HG02938 (cell line): ENCODE measurements around the gene DCLK1.
A peak's percentile ranks its signal among the peaks of the same experiment; 100 is the strongest.

Source experiments
- ATAC-seq: cut with Tn5 transposase; IDR thresholded peaks from one replicate; pipeline ENCODE4 v1.9.1; 2021; ENCODE audit warnings: mild to moderate bottlenecking, moderate library complexity; ENCODE audit not compliant: unreplicated experiment

Gene DCLK1

DNA sequence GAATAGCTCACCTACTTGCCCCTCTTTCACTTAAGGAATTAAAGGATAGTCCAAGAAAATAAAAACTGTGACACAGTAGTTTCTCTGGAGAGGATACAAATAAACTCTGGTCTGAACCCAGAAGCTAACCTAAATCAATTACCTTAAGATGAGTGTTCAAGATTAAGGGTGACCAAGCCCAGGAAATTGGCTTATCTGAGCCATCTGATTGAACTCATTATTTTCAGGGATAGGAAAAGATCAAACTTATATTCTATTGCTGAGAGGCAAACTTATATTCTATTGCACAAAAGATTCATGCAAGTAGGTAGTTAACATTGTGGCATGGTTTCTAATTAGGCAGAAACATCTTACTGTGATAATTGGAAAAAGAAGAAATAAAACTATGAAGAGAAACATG lies 175.1 kb downstream of the DCLK1 start:
- no peak for ATAC-seq

DNA sequence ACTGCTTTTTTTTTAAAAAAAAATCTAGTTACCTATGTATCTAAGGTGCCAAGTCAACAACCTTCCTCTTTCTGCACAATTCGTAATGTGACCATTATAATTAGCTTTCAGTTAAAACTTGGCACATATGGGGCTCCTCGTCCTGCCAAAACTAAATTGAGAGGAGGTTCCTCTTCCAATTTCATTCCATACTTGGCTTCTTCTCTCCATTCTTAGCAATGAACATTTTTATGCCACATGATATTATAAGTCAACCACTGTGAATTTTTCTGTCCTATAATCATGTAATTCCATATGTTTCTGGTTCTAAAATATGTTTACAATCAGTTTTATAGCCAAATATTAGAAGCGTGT lies 177.0 kb downstream of the DCLK1 start:
- no peak for ATAC-seq

DNA sequence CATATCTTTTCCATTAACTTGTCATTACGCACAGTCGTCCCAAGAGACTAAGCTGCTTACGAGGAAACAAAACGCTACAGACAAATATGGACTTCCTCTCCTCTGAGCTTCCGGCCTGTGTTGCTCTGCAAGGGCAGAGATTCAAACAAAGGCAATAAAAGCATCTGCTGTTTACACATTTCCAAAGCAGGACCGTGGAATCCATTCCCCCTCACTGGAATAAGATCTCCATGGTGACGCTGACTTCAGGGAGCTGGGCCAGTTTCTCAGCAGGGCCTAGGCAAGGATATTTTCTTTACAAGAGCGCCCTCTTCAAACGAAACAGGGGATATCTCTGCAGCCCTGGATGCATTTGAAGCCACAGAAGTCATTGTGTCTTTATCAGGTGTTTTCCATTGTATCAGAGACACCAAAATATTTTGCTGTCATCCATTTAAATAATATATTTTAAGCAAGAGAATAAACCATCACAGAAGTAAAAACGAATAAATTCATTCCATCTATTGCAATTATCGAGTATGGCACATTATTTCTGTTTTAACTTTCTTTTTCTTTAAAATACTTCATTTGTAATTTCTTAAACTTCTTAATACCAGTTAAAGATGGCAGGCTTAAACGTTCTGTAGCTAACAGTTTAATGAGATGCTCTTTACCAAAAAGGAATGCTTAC lies 177.5 kb downstream of the DCLK1 start:
- no peak for ATAC-seq

DNA sequence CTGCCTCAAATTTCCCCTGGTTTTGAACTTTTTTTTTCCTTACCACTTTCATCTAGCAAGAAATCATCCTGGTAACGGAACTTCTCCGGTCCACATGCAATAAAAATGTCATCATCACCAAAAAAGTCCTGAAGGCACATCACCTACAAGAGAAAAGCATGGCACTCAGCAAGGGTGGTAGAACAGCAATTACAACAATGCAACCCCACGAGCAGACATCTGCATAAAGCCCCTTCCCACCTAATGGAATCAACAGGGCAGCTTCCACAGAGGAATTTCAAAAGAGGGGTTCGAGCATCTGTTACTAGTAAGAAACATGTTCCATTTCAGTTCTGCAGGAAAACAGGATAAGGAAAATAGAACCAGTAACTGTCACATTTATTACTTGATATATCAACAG lies 183.9 kb downstream of the DCLK1 start:
- no peak for ATAC-seq

DNA sequence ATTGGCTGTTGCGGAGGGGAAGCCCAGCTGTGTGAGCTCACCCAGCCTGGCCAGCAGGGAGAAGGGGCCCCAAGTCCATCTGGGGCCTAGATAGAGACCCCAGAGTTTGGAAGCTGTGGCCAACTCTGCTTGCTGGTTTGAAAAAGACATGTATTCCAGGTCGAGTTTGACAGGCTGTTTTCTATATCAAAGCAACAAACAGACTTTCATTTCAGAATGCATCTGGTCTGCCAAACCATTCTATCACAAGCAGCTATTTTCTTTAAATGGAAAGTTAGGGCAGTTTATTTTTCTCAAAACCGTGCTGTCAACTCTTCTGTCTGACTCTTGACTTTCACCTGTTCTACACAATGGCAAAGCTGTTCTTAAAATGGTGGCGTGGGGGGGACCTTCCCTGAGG lies 185.8 kb downstream of the DCLK1 start:
- no peak for ATAC-seq

DNA sequence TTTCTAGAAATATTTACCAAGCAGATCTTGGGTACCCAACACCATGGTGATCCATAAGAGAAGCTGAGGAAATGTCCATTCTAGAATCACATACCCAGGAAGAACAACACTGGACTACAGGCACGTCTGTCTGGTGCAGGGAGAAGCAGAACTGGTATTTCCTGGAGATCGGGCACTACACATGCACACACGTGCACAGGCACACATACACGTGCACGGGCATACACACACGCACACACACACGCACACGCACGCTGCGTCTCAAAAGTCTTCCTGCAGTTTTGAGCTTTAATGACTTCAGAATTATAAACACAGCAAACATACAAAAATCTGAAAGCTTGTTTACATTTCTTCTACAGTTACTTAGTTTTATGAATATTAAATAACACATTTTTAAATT lies 189.8 kb downstream of the DCLK1 start:
- ATAC-seq = no peak

DNA sequence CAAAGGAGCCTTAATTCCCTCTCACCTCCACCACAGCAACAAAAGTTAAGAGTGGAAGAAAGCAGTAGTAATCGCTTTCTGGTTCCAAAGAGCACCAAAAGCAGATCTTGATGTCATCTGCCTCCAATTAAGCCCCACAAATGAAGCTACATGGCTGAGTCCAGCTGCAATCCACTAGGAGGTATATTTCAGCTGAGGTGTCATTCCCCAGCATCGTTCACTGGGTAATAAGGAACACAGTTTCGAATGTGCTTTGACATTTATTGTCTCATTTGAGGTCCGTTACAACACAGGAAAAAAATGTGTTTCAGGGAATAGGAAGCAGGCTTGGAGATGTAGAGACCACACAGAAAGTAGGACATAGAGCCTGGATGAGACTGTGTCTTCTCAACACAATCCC lies 190.4 kb downstream of the DCLK1 start:
- no peak for ATAC-seq

DNA sequence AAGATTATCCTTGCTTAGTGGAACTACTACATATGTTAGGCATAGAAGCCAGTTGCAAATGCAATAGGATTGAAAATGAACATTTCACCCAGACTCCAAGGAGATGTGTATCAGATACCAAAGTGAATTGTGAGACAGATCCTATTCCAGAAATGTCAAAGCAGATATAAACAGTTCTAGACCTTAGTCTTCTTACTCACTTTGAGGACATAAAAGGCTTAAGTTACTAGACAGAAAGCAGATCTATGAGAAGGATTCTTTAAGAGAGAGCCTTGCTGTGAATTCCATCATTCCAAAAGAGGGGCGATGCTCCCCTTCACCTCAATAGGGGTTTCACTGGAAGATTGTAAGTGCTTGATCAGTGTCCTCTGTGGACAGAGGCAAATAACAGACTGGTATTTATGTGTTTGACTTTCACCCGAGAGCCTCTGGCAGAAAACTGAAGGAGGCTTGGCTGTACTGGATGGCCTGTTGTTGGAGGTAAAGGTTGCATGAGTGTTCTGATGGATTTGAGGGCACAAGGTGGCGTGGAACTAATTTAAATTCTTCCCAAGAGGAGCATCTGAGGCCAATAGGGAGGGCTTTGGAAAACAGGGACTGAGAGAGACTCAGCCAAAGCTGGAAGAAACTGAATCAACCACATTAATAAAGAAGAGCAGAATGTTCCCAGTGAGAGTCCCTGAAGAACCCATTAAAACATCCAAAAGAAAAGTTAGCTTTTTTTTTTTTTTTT lies 194.8 kb downstream of the DCLK1 start:
- ATAC-seq = no peak

DNA sequence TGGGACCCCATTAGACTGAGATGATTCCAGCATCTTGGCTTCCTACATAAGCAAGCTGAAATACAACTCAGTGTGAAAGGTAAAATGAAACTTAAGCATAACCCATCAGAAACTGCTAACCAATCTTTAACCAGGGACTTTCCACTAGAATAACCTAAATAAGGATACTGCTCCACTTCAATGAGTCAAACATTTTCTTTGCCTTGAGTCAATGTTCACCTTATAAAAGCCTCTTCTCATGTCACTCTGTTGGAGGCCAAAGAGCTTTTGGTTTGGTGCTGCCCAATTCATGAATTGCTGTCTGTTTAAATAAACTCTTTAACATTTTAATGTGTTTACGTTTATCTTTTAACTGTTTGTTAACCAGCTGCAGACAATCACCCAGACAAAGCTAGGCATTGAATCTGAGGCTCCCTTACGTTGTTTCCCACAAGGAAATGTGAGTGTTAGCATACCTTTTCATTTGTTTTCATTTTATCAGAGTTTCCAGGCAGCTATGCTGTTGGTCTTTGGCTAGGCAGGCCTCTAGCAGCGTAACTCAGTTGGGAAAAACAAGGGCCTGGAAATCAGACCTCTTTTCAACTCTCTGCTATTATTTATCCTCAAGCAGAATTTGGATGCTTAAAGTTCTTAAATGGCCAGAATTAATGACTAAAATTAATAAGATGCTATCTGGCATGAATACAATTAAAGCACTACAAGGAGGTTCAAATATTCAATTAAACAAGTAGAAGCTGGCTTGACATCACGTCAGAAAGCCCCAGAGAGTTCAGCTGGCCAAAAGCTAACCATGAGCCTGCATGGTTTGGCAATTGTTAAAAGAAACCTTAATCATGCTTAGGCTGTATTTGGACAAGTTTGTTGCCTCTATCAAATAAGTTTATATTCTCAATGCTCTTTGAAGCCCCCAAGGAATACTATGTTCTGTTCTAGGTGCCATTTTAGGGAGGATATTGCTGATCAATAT lies 200.2 kb downstream of the DCLK1 start:
- ATAC-seq = peak; percentile 75

DNA sequence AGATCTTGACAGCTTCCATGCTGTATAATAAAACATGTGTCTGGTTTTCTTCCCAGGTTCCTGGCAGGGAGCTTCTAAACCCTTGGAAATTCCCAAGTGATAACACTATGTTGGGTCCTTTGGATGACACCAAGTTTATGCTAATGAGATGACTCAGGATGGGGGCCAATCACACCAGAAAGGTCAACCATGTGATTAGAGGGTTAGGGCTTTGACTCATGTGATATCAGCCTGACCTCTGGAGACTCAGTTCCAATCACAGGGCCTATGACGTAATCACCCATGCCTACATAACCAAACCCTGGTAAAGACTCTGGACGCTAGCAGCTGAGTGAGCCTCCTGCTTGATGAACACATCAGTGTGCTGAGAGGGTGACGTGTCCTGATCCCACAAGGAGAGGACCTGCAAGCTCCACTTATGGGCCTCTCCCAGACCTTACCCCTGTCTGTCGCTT lies 203.6 kb downstream of the DCLK1 start:
- no peak for ATAC-seq

DNA sequence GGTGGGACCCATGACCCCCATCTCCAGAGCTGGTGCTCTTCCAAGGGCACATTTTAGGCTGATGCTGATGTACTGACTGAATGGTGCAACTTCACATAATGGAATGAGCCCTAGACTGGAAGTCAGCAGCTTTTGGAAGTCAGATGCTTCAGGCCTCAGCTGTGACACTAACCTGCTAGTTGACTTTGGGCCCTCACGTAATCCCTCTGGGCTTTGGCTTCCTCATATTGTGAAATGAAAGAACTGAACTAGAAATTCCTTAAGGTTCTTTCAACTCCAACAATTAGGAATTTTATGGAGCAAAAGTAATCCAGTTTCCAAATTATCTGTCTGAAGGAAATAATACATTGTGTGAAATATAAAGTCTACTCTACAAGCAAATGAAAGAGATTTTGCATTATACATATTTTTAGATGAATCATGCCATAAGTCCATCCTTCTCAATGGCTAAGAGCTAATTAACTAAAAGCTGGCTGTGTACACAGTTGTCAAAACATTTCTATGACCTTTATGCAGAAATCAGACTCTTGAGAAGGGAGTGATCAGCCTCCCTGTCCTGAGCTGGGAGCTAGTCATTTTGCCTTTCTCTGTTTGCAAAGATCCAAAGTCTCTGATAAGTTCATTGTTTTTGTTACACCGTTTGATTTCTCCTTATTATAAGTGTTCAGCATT lies 204.2 kb downstream of the DCLK1 start:
- no peak for ATAC-seq

DNA sequence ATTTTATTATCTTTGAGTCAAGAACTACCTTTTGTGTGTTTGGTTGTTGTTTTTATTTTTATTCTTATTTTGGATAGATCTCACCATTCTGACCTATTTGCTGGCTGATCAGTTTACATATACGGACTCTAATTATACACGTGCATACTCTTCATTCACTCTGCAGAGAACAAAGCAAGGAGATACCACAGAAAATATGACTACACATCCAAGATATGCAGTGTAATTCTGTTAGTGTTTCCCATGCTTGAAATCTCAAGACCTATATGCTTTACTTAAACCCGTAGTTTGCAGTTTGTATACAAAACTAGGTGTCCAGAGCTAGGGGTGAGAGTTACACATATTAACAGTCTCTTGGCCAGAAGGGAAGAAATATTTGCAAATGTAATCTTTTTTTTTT lies 205.5 kb downstream of the DCLK1 start:
- no peak for ATAC-seq

DNA sequence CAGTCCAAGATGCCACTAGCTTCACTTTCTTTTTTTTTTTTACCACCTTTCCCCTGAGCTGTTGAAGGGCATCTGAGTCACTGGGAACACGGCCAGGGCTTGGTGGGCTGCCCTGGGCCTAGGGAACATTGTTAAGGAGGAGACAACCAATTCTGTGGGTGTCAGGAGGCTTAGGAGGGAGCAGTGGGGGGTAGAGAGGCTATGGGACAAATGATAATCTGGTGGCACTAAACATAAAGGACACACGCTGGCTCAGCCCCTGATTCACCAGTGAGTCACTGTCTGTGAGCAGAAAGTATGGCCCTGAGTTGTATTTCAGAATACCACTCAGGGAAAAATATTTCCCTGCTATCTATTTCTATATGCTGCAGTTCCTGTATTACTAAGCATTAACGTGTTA lies 207.8 kb downstream of the DCLK1 start:
- no peak for ATAC-seq

DNA sequence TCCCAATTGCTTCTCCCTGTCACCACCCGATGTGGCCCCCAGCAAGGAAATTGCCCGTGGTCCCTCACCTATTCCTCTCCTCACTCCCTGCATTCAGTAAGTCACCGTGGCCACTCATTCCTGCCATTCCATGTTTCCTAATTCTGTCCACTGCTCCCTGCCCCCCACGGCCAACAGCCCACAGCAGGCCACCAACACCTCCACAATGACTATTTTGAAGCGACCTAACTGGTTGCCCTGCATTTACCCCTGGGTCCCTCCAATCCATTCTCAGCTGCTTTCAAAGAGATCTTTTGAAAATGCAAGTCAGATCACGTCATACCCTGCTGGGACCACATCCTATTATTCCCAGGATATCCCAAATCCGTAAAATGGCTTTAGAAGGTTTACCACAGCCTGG lies 210.4 kb downstream of the DCLK1 start:
- no peak for ATAC-seq

DNA sequence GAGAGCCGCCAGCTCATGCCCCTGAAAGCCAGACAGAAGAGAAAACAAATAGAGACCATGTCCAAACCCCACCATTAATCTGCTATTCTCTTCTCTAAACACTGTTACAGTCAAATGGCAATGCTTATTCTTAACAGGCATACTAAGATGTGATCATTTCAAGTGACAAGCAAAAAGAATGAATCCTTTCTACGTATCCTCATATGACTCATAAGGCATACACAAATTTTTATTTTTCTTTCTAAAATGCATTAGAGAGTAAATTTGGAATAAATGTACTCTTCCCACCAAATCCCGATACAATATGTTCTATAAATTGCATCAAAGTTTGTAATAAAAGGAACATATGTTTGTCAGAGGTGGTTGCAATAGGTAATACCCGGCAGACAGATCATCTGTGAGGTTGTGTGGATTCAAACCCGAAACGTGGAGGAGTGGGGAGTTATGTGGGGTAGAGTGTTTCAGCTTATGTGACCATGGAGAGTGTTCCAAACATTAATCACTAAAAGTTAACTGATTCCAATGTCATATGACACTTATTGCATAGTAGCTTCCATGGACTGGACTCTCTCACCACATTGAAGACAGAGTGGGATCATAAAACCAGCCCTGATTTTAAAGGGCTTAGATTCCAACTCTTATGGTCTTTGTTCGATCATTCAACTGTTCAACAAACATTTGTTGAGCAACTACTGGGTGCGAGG lies 213.1 kb downstream of the DCLK1 start:
- ATAC-seq = no peak

DNA sequence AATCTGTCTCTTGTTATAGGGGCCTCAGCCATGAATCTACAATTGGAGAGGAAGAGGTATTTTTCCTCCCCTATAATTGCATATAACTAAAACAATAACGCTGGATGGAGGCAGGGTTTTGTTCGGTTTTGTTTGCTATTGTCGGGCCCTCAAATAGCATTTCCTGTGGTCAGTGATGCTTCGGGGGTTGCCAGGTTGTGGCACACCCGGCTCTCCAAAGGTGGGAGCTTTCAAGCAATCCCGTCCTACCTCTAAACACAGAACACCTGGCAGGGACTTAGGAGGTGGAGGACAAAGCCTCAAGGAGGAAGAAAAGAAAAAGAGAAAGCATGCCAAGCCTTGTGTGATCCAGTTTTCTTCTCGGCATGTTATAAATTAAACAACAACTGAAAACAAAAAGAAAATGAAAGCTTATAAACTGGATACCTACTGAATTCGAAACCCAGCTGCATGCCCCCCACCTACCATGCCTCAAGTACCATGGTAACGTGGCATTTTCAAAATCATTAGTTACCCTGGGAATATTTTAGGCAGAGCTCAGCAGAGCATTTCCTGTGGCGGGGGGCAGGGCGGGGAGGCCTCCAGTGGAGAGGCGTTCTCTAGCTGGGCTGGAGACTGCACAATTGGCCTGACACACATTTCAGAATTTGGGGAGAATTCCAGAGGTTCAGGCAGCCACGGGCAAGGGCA lies 213.8 kb downstream of the DCLK1 start:
- no peak for ATAC-seq

DNA sequence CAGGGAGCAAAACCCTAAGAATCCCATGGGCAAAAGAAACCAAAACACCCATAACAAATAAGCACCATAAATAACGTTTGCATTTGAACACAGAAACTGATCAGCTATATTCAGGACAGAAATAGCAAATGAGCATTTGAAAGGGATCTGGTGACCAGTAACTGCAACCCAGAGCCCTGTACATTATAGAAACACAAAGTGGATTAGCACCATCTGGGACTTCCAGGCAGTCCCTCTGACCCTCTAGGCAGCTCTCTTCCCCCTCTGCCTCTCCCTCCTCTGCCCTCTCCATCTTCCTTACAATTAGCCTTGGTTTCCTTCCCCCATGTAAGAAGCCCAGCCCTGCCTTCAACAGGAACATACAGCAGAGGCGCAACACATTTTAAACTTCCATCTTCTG lies 215.0 kb downstream of the DCLK1 start:
- ATAC-seq = no peak

DNA sequence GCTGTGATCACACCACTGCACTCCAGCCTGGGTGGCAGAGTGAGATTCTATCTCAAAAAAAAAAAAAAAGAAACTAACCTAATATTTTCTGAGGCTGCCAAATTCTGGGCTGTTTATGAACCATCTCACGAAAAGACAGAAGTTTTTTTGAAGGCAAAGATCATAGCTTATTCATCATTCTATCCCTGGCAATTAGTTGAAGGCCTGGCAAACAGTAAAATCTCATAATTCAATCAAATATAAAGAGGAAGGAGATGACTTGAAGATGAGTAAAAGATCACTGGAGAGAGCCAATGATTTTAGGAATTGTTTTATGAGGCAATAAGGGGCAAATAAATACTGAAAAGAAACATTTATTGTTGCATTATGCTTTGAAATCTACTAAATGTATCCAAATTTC lies 216.5 kb downstream of the DCLK1 start:
- no peak for ATAC-seq

DNA sequence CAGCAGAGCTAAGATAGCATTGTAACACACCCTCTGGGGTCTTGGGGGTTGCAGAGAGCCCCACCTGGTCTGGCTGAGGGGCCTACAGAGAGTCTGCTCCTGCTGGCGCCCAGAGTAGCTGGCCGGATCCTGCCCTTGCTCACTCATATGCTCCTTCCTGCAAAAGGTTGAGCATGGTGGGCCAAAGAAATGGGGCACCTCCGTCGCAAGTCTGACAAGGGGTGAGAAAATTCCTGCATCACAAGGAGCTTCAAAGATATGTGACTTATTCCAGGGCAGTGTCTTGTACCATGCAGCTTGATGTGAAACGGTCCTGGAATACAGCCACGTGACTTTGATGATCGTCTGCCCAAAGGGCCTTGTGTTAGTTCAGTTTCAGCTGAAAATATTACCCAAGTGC lies 218.3 kb downstream of the DCLK1 start:
- ATAC-seq = no peak
